Mesothelial cell of epicardium (in vitro differentiated cells): Measurements from ENCODE around the gene DPH3. TPM values are rescaled to one million over a fixed set of nuclear protein-coding genes. Genes with fewer than 3 reads are reported as not detected.

Source experiments
- DNase-seq, 2 experiments: peaks; one replicate each; pipeline ENCODE4 v3.0.0; 2021; ENCODE audit warnings: low spot score in 2 of 2; ENCODE audit not compliant: unreplicated experiment in 2 of 2
- H3K27ac Mint-ChIP-seq: 2 replicates; pipeline ENCODE4 v1.8.0; 2021; ENCODE audit warnings: mixed read lengths
- H3K27me3 Mint-ChIP-seq: 2 replicates; pipeline ENCODE4 v1.8.0; 2021; ENCODE audit warnings: low read depth, mixed read lengths
- H3K36me3 Mint-ChIP-seq: 2 replicates; pipeline ENCODE4 v1.8.0; 2021; ENCODE audit warnings: mixed read lengths
- H3K4me1 Mint-ChIP-seq: 2 replicates; pipeline ENCODE4 v1.8.0; 2021; ENCODE audit warnings: mixed read lengths
- H3K4me3 Mint-ChIP-seq: 2 replicates; pipeline ENCODE4 v1.8.0; 2021; ENCODE audit warnings: mild to moderate bottlenecking, moderate library complexity, mixed read lengths
- H3K9me3 Mint-ChIP-seq: 2 replicates; pipeline ENCODE4 v1.8.0; 2021; ENCODE audit warnings: mixed read lengths
- total RNA-seq: library from RNA; stranded (reverse); gene quantifications from 3 replicates; pipeline ENCODE4 v1.2.1, GENCODE V29; 2021
- TF ChIP-seq, protein P1 (sequence below): fragments of 200-600 bp; sonication (generic); IDR thresholded peaks from one replicate; pipeline ENCODE4 v1.5.0; 2021; ENCODE audit warnings: antibody characterized with exemption; ENCODE audit not compliant: unreplicated experiment

Gene DPH3
- total RNA-seq, 1 donor from 2014 or later = 19.3 TPM

DNA sequence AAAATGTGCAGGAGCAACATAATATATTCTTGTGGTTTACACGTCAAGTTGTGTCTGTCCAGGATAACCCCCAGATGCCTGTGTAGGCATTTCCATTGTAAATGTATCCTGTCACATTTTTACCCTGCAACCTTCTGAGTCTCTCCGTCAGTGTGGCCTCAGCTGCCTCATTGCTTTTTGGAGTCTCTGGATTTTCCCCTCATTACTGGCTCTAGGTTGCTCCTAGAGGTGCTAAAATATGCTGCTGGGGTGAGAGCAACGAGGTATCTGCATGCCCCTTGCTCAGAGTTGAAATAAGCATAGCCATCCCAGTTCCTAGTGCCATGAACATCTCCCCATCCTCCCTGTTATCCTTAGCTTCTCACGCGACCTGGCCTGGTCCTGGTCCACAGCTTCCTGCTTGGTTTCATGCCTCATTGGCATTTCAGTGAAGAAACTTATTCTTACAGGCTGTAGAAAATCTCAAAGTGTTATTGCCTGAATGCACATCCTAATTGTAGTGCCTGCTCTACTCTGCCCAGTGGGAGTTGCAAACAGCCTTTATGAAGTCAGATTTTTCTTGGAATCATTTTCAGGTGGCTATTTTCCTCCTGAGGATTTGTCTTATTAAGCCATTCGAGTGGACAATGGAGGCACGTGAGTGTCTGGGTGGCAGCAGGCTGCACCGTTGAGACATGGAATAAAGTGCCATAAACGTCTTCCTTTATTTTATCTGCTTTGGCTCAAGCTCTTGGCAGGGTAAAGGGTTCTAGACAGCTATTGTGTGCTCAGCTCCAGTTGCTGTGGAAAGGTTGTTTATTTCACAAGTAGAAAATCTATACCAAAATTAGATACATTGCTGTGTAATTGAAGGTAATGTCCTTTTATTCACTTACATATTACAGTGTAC is 33.5 kb upstream of the DPH3 start:
- Mint-ChIP-seq H3K27ac (no peak overlapping the region), H3K4me3 (no peak overlapping the region), H3K4me1 (peaks cover 2% of the 10 kb centered on the region), H3K9me3 (peaks cover 26% of the 10 kb centered on the region), H3K36me3 (peaks cover 63% of the 10 kb centered on the region), H3K27me3 (no peaks in the 10 kb centered on the region)
- TF ChIP-seq, protein P1, sequence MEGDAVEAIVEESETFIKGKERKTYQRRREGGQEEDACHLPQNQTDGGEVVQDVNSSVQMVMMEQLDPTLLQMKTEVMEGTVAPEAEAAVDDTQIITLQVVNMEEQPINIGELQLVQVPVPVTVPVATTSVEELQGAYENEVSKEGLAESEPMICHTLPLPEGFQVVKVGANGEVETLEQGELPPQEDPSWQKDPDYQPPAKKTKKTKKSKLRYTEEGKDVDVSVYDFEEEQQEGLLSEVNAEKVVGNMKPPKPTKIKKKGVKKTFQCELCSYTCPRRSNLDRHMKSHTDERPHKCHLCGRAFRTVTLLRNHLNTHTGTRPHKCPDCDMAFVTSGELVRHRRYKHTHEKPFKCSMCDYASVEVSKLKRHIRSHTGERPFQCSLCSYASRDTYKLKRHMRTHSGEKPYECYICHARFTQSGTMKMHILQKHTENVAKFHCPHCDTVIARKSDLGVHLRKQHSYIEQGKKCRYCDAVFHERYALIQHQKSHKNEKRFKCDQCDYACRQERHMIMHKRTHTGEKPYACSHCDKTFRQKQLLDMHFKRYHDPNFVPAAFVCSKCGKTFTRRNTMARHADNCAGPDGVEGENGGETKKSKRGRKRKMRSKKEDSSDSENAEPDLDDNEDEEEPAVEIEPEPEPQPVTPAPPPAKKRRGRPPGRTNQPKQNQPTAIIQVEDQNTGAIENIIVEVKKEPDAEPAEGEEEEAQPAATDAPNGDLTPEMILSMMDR = no peak
- no peak for DNase-seq

DNA sequence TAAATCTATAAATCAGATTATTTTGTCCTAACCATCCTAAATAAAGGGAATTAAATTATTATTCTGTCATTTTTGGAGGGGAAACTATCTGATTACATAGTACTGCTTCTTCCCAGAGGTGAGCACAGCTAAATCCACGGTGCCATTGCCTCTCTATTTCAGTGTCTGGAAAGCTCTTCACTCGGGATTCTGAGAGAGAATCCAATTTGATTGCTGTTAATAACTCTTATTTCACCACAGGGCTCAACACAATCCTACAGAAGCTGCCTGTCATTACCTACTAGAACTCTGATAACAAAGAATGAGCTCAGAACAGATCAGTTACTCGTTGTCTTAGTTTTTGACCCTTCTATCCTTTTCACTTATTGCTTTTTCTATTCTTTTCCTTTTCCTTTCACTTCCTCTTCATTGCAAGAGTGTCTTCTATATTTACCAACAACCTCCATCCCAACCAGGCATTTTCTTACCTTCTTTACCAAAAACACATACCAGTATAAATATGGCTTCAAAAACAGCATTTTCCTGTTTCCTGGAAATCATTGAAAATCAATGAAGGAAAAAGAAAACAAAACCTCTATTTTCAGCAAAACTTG is 30.7 kb upstream of the DPH3 start:
- Mint-ChIP-seq H3K9me3 (peaks cover 31% of the 10 kb centered on the region), H3K36me3 (peaks cover 62% of the 10 kb centered on the region), H3K27me3 (no peaks in the 10 kb centered on the region), H3K27ac (no peak overlapping the region), H3K4me1 (no peaks in the 10 kb centered on the region), H3K4me3 (no peak overlapping the region)
- no peak for DNase-seq
- TF ChIP-seq, protein P1 = no peak

DNA sequence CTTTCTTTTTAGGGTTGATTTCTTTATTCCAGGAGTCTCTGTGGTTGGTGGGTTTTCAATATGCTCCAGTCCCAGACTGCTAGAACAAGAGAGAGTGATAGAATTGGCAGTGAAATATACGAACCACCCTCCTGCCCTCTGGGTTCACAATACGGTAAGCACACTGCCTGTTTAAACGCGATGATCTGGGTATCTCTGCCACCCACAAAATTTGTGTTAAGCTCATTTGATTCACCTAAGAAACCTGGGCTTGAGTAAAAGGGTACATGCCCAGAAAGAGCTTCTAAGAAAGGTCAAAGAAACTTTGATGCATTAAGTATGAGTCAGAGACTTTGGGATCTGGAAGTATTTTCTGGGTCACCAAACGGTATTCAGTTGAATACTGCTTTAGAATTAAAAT is 30.1 kb upstream of the DPH3 start:
- TF ChIP-seq, protein P1 = no peak
- no peak overlapping the region for H3K27ac Mint-ChIP-seq
- no peak for DNase-seq
- peaks cover 62% of the 10 kb centered on the region for H3K36me3 Mint-ChIP-seq
- no peaks in the 10 kb centered on the region for H3K4me1 Mint-ChIP-seq
- peaks cover 31% of the 10 kb centered on the region for H3K9me3 Mint-ChIP-seq
- H3K4me3 Mint-ChIP-seq = no peak overlapping the region
- no peaks in the 10 kb centered on the region for H3K27me3 Mint-ChIP-seq

DNA sequence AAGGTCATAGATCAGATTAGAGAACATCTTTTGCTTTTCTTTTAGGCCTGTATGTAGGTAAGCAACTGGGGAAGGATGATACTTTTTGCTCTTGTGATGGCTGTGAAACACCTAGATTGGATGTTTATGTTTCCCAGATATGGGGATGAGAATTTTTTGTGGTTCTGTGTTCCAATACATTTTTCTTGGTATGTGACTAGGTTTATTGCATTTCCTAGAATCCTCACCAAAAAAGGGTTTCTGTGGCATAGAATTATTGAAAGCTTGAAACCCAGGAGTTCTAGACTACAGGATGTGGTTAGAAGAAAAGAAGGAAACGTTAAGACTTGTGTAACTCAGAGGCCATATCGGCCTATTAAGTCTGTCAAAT is 26.1 kb upstream of the DPH3 start:
- TF ChIP-seq, protein P1 = no peak
- Mint-ChIP-seq H3K4me3 (no peak overlapping the region), H3K36me3 (peaks cover 28% of the 10 kb centered on the region), H3K27ac (no peak overlapping the region), H3K4me1 (no peaks in the 10 kb centered on the region), H3K9me3 (peaks cover 16% of the 10 kb centered on the region), H3K27me3 (no peaks in the 10 kb centered on the region)
- DNase-seq = no peak

DNA sequence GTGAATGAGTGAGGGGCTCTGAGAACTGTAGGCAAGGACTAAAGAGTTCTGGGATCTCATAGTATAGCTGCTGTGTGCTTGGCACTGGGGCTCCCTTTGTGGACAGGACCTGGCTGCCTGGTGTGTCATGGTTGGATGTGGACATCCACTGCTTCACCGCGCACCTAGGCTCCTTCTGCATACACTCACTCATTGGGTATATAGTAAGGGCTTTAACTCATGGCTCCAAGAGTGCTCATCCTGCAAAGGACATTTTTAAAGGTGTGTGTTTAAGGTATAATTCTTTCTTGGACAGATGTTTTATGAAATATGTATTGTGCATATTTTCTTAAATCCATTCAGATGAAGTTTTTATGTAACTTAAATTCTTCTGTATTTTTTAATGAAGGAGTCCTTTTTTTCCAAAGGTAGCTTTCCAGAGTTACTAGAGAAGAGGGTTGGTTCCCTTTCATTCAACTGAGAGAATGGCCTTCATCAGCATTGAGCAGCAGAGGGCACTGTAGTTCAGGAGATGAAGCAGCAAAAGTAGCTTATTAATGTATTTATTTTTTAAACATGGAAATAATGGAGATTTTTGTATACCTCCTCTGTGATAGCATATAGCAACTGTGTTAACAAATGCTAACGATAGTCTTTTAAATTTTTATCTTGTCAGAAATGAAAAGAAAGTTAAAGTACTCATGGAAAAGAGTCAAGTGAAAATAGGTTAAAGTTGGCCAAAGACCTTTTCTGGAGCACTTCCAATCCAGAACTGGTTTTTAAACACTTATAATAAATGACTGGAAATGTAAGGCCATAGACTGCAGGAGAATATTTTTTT is 25.5 kb upstream of the DPH3 start:
- DNase-seq = peak in 1 of 2 experiments; percentile 44
- Mint-ChIP-seq H3K36me3 (peaks cover 23% of the 10 kb centered on the region), H3K9me3 (peaks cover 11% of the 10 kb centered on the region), H3K27me3 (no peaks in the 10 kb centered on the region), H3K27ac (no peak overlapping the region), H3K4me1 (no peaks in the 10 kb centered on the region), H3K4me3 (no peak overlapping the region)
- TF ChIP-seq, protein P1 = peak; percentile 59
